ENCODE results near the gene FBXW11.
A peak's percentile ranks its signal among the peaks of the same experiment; 100 is the strongest.

FBXW11 gene

DNA sequence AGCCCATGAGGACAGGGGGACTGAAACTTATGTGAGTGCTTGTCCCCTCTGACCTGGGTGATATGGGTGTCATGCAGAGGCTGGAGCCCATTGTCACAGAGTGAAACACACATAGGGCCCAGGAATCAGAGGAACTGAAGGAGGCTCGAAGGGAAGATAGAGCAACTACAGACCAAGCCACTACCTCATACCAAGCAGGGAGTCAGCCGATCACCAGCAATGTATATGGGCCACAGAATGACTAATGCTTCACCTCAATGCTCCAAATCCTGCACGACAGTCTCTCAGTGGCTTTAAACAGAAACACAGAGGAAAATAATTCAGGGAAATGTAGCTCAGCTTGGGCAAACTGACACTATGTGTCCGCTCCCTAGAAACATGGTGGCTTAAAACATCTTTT lies 8.9 kb upstream of the FBXW11 start:
- no peak for DNase-seq

DNA sequence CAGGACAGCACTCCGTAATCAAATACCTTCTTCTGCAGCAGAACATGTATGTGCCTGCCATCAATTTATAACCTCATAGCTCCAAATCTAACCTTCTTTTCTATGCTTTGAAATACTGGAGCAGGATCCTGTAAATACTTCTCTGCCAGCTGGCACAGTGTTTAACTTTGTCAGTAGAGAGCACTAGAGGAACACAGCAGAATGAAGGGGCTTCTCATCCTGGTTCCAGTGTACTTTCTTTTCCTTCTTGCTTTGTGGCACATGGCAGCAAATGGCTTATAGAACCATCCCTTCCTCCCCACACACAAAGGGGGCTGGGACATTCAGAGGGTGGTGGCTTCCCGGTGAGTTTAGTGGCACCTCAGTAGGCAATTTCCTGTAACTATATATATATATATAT lies 3.8 kb upstream of the FBXW11 start:
- no peak for DNase-seq

DNA sequence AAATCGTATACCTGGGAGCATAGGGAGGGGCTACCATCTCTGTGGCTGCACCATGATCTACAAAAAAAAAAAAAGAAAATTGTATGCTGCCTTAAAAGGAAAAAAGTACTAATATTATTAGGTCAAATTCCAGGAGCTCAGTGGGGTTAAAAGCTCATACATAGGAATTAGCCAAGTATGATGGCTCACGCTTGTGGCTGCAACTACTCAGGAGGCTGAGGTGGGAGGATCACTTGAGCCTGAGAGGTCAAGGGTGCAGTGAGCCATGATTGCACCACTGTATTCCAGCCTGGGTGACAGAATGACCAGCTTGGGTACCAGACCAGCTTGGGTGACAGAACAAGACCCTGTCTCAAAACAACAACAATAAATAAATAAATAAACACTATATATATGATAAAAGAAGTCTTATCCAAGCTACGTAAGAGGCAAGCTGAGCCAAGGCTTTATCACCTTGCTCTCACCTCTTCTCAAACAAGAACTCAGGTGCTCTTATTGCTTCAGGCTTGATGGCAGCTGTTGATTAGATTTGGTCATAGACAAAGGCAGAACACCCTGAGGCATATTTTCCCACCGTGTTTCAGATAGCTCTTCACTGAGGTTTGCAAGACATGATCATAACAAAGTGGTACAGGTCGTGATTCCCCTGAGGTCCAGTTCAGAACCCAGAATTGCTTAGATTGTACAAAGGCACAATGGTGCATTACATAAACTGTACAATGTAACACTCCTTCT lies 3.3 kb upstream of the FBXW11 start:
- DNase-seq: no peak

DNA sequence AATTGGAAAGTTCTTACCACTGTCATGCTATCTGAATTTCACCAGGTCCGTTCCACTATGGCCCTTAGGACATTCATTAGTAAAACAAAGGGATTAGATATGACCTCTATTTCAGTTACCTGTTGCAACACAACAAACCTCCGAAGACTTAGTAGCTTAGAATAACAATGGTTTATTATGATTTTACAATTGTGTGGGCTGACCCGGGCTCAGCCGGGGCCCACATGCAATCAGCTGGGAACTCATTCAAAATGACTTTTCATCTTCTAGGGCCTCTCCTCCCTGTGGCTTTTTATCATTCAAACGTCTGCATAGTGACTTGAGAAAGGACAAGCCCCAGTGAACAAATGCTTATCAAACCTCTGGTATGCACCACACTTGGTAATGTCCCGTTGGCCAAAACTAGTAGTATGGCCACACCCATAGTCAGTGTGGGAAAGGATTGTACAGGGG lies 2.3 kb upstream of the FBXW11 start:
- no peak for DNase-seq

DNA sequence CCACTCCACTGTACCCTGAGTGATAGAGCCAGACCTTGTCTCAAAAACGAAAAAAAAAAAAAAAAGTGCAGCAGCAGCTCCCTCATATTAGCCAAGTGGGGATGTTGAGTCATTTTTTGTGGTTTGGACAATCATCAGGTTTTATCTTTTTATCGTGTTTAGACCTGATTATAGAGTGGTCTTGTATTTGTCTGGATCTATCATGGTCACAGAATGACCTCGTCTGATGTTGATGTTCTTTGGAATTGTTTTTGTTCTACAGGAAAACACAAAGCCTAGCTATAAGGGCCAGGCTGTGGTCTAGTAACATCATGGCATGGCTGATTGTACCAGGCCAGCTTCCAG lies 1.6 kb upstream of the FBXW11 start:
- DNase-seq: no peak

DNA sequence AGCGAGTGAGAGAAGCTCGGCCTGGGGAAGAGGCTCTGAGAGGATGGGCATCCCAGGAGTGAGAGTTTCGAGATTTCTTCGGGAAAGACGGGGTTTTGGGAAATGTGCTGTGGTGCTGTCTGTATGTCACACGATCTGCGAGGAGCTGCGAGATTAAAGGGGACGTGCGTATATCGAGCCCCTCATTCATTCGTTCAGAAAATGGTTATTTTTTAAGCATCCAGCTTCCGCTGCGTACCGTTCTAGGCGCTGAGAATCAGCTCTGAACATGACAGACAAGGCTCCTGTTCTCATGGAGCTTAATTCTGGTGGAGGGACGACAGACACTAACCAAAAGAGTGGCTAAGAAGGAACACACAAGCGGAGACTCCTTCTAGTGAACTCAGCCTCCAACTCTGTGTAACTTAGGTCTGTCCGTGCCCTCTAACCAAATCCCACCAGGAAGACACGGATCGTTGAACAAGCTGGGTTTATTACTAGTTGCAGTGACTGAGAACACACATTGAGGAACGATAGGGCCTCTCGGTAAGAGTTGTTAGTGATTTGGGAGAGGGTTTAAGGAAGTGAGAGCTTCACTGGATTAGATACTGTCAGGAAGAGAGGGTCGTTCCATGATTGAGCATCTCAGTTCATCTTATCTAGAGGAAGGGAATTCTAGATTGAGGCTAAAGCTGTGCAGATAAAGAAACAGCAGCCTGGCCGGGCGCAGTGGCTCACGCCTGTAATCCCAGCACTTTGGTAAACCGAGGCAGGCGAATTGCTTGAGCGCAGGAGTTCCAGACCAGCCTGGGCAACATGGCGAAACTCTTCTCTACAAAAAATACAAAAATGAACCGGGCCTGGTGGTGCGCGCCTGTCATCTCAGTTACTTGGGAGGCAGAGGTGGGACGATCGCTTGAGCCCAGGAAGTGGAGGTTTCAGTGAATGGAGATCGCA lies 1.0 kb upstream of the FBXW11 start:
- DNase-seq: no peak

DNA sequence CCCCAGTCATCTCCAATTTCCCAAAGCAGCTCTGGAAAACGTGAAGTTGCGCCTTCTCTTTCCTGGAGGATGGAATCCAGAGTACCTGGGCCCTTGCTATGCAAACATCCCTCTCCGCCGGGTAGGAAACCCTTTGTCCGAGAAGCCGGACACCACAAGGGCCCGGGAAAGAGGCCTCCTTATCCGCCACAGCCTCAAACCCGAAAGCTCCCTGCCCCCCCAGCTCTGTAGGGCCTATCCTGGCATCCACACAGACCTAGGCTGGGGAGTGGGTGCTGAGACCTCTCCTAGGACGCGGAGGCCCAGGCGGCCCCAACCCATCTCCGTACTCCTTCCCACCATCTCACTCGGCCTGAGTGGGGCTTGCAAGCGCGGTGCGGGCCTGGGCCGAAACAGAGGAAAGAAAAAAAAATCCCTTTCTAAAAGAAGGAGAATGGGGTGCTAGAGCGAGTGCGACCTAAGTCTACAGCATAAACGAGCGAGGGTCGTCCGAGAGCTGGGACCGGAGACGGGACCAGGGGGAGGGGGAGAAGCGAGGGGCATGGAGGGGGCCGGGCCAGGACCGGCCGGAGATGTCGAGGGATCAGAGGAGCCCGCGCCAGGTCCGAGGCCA lies 624 bp downstream of the FBXW11 start:
- peak in 1 of 2 experiments; percentile 26 for DNase-seq

DNA sequence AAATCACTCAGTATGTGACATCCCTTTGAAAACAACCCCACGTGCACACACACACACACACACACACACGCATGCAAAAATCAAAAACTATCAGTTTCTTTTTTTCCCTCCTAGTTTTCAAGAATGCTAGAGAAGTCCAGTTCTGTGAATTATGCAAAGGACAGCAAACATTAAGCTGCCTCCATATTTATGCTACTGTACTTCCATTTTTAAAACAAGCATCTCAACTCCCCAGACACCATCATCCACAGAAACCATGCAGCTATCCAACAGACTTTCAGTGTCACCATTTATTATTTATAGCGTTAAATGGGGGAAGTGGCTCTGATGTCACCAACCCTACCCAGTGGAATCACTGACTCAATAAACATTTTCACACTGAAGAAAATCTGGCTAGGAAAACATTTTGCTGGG lies 1.6 kb downstream of the FBXW11 start:
- peak in 1 of 2 experiments; percentile 44 for DNase-seq

DNA sequence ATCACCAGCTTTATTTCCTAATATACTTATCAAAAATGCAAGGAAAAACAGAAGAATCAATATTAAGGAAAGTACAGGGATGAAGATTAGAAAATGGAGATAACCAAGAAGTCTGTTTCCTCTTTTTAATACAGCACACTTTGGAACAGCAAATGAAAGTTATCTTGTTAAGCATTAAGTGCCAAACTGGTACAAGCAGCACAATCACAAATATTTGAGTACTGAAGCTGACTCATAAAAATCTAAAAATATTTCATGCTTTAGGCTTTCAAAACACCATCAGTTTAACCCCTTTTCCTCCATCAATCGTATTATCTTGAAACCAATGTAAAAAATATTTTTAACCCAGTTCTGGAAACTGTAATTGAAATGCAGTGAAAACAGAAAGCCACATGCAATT lies 2.7 kb downstream of the FBXW11 start:
- no peak for DNase-seq

DNA sequence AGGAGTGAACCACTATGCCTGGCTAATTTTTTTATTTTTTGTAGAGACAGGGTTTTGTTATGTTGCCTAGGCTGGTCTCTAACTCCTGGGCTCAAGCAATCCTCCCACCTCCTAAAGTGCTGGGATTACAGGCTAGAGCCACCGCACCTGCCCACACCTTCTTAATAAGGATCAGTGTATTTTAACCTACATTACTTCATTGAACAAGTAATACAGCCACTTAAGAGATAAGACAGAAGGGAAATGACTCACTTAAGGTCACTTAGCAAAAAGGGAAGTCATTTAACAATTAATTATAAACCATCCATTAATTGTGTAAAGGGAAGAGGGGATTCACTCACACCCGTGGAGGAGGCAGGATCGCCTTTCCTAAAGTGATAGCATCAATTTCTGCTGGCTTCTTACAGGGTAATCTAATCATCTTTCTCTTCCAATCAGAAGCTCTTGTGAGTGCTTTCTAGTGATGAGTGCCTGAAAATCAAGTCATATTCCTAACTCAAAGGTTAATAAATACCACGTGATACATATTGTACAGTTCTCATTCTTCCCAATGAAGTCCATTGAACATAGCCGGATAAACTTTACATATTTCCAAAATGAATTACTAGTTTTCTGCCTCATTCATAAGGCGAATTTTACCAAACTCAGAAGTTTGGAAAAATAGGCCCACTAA lies 3.5 kb downstream of the FBXW11 start:
- DNase-seq: no peak

DNA sequence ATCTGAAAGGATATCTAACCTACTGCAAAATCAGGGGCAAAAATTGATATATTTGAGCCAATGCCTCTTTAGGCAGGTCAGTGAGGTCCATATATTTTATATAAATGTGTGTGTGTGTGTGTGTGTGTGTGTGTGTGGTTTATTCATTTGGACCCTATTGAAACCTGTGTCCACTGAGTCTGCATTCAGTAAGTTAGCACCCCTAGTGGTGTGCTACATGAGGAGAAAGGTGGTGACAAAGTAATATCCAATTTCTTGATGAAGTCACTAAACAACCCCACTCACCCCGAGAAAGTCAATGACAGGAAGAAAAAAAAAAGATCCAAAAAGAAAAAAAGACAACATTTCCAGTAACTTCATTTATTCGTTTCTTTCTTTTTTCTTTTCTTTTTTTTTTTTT lies 4.1 kb downstream of the FBXW11 start:
- no peak for DNase-seq

DNA sequence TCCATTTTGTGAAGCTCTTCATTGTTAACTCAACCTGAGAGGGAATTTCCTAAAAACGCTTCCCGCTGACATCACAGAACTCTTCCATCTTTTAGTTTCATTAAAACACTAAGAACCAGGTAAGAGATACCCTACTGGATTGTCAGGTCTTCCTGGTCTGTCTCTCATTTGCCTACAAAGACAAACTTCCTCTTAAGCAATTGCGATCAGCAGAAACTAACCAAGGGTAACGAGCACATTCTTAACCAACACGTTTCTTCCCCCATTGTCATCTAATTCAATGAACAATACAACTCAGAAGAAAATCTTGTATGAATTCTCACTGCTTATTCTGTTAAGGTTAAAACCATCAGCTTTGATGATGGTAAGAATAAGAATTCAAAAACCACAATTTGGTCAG lies 6.6 kb downstream of the FBXW11 start:
- DNase-seq: no peak

DNA sequence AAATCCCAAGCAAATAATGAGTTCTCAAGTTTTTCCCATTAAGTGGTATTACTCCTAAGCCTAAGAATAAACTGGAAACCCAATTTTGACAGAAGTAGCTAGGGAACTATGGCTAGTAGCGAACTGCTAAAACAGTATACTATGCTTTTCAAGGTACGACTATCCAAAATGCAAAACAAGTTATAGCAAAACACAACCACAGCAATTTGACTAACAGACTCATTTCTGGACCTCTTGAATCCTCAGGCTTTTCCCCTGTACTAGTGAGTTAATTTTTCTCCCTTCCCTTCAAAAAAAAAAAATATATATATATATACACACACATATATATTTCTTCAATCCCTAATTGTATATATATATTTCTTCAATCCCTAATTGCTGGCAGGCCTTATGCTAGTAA lies 7.3 kb downstream of the FBXW11 start:
- DNase-seq: no peak

DNA sequence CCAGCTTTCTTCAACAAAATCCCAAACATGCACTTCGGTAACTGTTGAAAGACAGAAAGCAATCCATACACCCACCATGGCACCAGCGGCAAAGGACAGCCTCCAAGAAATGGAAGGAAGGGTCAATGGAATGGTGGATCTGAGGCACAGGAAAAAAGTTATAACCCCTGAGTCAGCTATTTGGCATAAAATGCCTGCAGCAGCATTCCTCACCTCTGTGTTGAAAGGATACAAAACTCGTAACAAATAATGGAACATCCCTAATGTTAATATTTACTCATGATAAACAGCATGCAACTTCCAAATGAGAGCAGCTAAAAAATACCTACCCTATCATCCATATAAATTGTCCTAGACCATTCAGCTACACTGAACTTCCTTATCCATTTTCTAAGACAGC lies 9.4 kb downstream of the FBXW11 start:
- no peak for DNase-seq

DNA sequence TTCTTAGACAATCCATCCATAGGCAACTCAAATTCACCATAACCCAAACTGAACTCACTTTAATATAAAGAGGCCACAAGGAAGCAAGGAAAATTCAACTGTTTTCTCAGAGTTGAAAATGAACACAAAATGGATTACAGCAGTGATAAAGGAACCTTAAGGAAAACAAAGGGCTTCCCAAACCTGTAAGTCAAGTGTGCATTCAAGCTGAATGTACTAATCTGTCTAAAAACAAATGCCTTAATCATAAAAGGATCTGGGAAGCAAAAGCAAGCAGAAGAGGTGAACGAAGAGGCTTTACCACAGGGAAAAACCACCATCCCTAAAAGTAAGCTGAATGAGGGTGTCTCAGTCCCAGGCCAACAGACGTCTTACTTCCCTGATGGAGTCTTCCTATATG lies 13.6 kb downstream of the FBXW11 start:
- DNase-seq: no peak

DNA sequence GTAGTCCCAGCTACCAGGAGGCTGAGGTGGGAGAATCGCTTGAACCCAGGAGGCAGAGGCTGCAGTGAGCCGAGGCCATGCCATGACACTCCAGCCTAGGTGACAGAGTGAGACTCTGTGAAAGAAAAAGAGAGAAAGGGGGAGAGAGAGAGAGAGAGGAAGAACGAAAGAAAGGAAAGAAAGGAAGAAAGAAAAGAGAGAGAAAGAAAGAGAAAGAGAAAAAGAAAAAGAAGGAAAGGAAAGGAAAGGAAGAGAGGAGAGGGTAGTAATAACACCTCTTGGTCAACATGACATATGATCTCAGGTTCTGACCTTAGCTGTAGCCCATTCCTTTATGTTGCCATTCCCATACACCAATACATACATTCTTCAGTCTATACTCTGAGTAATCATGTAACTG lies 14.1 kb downstream of the FBXW11 start:
- DNase-seq: no peak

DNA sequence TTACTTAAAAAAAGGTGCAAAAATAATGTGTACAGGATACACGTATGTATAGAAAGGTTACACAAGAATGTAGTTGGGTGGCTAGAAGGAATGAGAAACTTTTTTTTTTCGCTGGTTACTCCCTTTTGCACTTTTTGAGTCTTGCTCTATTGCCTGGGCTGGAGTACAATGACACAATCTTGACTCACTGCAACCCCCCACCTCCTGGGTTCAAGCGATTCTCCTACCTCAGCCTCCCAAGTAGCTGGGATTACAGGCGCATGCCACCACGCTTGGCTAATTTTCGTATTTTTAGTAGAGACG lies 15.8 kb downstream of the FBXW11 start:
- DNase-seq: no peak

DNA sequence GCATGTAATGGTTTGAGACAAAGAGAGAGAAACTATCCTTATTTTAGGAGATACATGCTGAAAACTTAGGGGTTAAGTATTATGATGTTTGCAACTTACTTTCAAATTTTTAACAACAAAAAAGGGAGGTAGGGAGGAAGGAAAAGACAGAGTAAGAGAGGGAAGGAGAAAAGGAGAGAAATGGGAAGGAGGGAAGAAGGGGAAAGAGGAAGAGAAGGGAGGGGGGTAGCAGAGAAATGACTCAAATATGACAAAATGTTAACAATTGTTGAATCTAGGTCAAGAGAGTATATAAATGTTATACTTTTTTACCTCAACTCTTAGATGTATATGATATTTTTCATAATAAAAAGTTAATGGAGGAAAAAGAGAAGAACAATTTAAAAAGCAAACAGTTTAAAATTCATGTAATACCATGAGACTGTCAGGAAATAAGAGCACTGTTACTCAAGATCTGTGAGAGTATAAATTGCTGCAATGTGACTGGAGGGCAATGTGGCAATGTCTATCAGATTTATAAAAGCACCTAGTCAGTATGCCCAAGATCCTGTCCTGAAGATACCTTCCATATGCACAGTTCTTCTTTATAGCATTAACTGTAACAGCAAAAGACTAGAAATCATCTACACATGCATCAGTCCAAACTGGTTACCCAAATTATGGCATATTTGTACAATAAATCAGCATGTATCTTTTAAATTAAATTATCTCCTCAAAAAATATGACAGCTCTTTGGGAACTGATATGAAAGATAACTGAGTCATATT lies 16.3 kb downstream of the FBXW11 start:
- no peak for DNase-seq

DNA sequence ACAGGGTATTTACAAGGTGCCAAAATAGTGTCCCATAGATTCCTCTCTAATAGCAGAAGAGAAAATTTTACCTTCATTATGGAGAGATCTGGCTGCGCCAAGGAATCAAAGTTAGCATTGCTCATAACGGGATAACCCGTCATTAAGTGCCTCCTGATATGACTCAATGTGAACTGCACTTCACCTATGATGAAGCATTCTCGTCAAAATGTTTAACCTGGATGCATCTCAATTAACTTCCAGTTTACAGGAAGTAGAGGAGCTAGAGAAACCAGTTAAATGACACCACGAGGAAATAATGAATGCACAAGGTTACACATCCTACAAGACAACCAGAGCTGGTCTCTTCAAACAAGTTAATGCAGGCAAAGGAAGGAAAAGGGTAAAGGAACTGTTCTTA lies 17.2 kb downstream of the FBXW11 start:
- no peak for DNase-seq

DNA sequence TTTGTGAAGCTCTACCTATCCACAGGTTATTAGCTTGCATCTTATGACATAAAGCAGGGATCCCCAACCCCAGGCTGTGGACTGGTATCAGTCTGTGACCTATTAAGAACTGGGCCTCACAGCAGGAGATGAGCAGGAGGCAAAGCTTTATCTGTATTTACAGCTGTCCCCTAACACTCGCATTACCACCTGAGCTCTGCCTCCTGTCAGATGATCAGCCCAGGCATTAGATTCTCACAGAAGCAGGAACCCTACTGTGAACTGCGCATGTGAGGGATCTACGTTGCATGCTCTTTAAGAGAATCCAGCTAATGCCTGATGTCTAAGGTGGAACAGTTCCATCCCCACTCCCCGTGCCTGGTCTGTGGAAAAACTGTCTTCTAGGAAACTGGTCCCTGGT lies 19.7 kb downstream of the FBXW11 start:
- DNase-seq: no peak

DNA sequence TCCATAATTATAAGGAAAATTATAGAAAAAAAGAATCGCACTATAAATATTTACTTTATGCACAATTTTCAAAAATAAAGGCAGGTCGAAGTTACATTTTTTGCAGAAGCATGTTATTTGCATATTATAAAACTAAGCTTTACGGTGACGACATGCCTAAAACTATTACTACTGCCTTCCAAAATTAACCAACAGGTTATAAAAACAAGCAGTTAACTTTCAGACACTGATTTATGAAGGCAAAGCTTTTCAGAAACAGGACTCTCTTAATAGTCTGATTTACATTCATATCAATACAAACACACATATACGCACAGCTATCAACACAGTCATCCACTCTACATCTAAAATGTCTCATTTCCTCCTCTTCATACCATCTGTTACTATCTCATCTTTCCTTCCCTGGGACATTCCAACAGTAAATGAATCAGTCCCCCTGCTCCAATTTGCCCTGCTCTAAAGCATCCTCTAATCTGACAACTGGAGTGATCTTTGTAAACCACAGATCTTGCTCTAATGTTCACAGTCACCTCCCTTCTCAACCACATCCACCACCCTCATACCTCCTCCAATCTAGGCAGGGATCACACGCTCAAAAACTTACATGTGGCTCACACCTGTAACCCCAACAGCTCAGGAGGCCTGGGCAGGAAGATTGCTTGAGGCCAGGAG lies 21.6 kb downstream of the FBXW11 start:
- no peak for DNase-seq

DNA sequence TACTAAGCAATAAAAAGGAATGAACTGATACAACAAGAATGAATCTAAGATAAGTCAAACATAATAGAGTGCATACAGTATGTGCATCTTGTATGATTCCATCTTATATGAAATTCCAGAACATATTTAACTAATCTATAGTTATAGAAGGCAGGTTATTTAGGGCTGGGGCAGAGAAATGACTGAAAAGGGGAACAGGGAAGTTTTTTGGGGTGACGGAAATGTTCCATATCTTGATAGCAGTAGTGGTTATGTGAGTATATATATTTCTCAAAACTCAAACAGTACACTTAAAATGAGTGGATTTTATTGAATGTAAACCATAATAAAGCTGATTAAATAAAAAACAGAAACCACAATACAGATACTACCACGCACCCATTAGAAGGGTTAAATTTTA lies 24.6 kb downstream of the FBXW11 start:
- DNase-seq: no peak
